Right renal cortex interstitium (tissue), 3 donors: ENCODE data around the gene GPAT3. TPM values are rescaled to one million over a fixed set of nuclear protein-coding genes. Genes with fewer than 3 reads are reported as not detected.
A peak's percentile ranks its signal among the peaks of the same experiment; 100 is the strongest.
"Not testable (repeated sequence)": the region's sequence is repeated elsewhere in the genome, so short reads cannot be mapped to it uniquely, and the experiment has no call there.

Experiments used
- DNase-seq, 3 donors: peaks; one replicate each; pipeline ENCODE4 v3.0.0-alpha.2; 2013; ENCODE audit warnings: low read depth in 3 of 3, low spot score in 2 of 3
- polyA plus RNA-seq, 3 donors: library from polyadenylated mRNA; unstranded; fragments of 120-200 nt; gene quantifications; one replicate each; pipeline ENCODE4 v1.2.1, GENCODE V29; 2013; ENCODE audit not compliant: insufficient read length in 3 of 3

GPAT3 gene
- polyA plus RNA-seq, 3 donors = 20.4 to 24.8 (median 21.1) TPM

GRCh38 chr4:83591056-83591455, 55.1 kb downstream of the GPAT3 start:
- DNase-seq = no peak

- DNase-seq = no peak
Observed at GRCh38 chr4:83591730-83592129, 55.8 kb downstream of the GPAT3 start.

- DNase-seq = no peak
Observed at GRCh38 chr4:83599183-83599582, 63.3 kb downstream of the GPAT3 start.

- DNase-seq = no peak
Observed at GRCh38 chr4:83603129-83603528, 67.2 kb downstream of the GPAT3 start.

- DNase-seq = no peak
Observed at GRCh38 chr4:83604321-83604720, 68.4 kb downstream of the GPAT3 start.

GRCh38 chr4:83605210-83605609, 69.3 kb downstream of the GPAT3 start:
- DNase-seq = no peak

DNA sequence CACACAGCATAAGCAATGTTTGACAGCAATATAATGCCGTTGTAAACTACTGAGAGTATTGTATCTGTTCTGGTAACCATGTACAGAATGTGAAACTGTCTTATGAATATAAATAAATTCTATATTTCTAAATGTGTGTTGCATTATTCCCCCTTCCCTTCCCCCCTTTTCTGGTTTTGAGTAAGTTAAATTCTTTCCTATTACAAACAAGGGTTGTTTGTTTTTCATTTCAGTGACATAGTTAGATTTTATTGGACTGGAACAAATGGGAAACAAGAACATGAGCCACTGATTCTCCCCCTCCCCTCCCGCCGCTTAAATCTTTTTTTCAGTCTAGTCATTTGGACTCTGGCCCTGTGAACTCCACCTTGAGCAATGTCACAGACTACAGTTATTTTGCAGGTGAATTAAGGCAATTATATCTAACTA, 69.8 kb downstream of the GPAT3 start:
- peak in 1 of 3 donors; percentile 56 for DNase-seq

GRCh38 chr4:83606460-83606859, 70.6 kb downstream of the GPAT3 start:
- DNase-seq = no peak

DNA sequence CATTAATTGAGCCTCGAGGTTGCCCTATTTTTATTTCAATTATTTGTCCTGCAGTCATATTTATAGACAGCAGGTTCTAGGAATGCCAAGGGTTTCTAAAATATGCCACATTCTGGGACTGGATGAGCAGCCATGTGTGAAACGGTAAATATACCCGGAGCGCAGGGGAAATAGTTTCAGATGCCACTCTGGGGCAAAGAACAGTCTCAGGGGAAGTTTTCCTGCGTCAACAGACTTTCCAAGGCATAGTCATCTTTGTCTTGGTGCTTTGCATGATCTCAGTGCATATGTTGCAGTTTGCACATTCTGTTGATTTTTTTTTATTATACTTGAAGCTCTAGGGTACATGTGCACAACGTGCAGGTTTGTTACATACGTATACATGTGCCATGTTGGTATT, 71.0 kb downstream of the GPAT3 start:
- DNase-seq = no peak

DNA sequence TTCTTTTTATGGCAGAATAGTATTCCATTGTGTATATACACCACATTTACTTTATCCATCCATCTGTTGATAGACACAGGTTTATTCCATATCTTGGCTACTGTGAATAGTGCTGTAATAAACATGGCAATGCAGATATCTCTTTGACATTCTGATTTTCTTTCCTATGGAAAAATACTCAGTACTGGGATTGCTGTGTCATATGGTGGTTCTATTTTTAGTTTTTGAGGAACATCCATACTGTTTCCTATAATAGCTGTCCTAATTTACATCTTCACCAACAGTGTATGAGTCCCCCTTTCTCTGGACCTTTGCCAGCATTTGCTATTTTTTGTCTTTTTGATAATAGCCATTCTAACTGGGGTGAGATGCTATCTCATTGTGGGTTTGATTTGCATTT, 73.5 kb downstream of the GPAT3 start:
- DNase-seq = no peak

GRCh38 chr4:83610729-83611128, 74.8 kb downstream of the GPAT3 start:
- DNase-seq = no peak

- DNase-seq = no peak
Observed at GRCh38 chr4:83613023-83613422, 77.1 kb downstream of the GPAT3 start.

GRCh38 chr4:83613994-83614393, 78.1 kb downstream of the GPAT3 start:
- no peak for DNase-seq

GRCh38 chr4:83616252-83616651, 80.3 kb downstream of the GPAT3 start:
- no peak for DNase-seq

DNA sequence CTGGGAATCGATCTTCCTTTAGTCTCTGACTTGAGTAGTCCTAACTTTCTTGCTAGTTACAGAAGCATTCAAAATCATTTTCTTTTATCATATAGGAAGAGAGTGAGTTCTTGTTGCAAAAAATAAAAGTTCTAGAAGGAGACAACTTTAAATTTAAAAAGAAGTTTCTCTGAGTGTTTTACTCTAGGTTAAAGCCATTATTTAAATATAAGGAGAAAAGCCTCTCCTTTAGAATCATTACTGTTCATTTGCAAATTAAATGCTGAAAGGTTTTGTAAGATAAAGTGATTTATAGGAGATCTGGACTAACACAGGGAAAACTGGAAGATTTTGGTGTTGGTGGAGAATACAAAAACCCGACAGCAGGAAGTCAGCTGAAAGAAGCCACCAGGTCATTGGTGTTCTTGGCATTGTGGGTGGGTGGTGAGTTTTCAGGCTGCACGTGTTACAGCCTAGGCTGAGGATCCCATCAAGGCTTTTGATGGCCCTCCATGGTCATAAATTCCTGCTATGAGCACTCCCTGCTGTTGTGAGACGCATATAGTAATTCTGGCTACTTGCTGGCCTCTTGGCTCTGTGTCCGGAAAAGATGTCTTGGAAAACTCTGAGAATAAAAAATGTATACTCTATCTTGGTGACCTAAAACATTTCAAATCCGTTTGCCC, 81.6 kb downstream of the GPAT3 start:
- DNase-seq = no peak

- no peak for DNase-seq
Observed at GRCh38 chr4:83618431-83618830, 82.5 kb downstream of the GPAT3 start.

GRCh38 chr4:83618991-83619645, 83.2 kb downstream of the GPAT3 start:
- DNase-seq = no peak

GRCh38 chr4:83622127-83622526, 86.2 kb downstream of the GPAT3 start:
- not testable (repeated sequence) for DNase-seq

- DNase-seq = no peak
Observed at GRCh38 chr4:83625821-83626220, 89.9 kb downstream of the GPAT3 start.

- no peak for DNase-seq
Observed at GRCh38 chr4:83626245-83626836, 90.4 kb downstream of the GPAT3 start.

- DNase-seq = no peak
Observed at GRCh38 chr4:83629945-83630721, 94.2 kb downstream of the GPAT3 start.
